Ovary (tissue), 3 donors: ENCODE data around the gene PARM1.

Experiments
- CTCF ChIP-seq, 3 donors: fragments of 450-650 bp in 2 of 3; fragments of 200-600 bp in 1 of 3; IDR thresholded peaks; one replicate each; pipeline versions ENCODE4 v1.5.1 to v1.8.0; 2016 to 2022; ENCODE audit warnings: antibody characterized with exemption in 3 of 3, mild to moderate bottlenecking in 1 of 3
- EP300 ChIP-seq: sonication (generic); formaldehyde crosslinking; IDR thresholded peaks from one replicate; pipeline ENCODE4 v1.6.1; 2017; ENCODE audit warnings: antibody characterized with exemption
- POLR2A ChIP-seq: fragments of 450-650 bp; IDR thresholded peaks from one replicate; pipeline ENCODE4 v1.6.1; 2017; ENCODE audit warnings: antibody characterized with exemption, mild to moderate bottlenecking, moderate library complexity
- donor health status: DM: no; HTN: no; CAD: no.

- TF ChIP-seq CTCF (IDR thresholded peaks at IDR 0.05), result no peak
- TF ChIP-seq POLR2A, result no peak
- no peak for TF ChIP-seq EP300
These were observed 37.7 kb downstream of the PARM1 start for GRCh38 chr4:74970577-74970976.
